SH-SY5Y (cell line): ENCODE data around the gene PIGC.

Experiments used
- GATA2 ChIP-seq: IDR thresholded peaks from 2 replicates; pipeline ENCODE4 v1.6.1; 2011; ENCODE audit warnings: mild to moderate bottlenecking, low read depth, low read length
- GATA3 ChIP-seq: IDR thresholded peaks from 2 replicates; pipeline ENCODE4 v1.6.1; 2011; ENCODE audit warnings: low read depth, mild to moderate bottlenecking, low read length, moderate library complexity

The PIGC gene

GRCh38 chr1:172443666-172444453 lies at the start of gene PIGC:
PIGC (minus strand) TSS chr1:172444069; CDS start chr1:172442622, 1,447 bp downstream.
- TF ChIP-seq GATA3 (no peak), GATA2 (peak; percentile 52)

- TF ChIP-seq GATA3 (no peak), GATA2 (no peak)
Observed at GRCh38 chr1:172492421-172492820, 48.6 kb upstream of the PIGC start.

GRCh38 chr1:172489847-172490246 lies 46.0 kb upstream of the PIGC start:
- no peak for TF ChIP-seq GATA3
- TF ChIP-seq GATA2: no peak

- TF ChIP-seq GATA2 (no peak), GATA3 (no peak)
Observed at GRCh38 chr1:172488393-172488792, 44.5 kb upstream of the PIGC start.

GRCh38 chr1:172487550-172487949 lies 43.7 kb upstream of the PIGC start:
- TF ChIP-seq GATA2: no peak
- TF ChIP-seq GATA3: no peak

GRCh38 chr1:172486805-172487454 lies 43.1 kb upstream of the PIGC start:
- TF ChIP-seq GATA2 (no peak), GATA3 (no peak)

- TF ChIP-seq GATA2: no peak
Observed at GRCh38 chr1:172485626-172486025, 41.8 kb upstream of the PIGC start.

GRCh38 chr1:172484252-172484651 lies 40.4 kb upstream of the PIGC start:
- TF ChIP-seq GATA3 (no peak), GATA2 (no peak)

GRCh38 chr1:172483448-172483847 lies 39.6 kb upstream of the PIGC start:
- TF ChIP-seq GATA3: no peak
- no peak for TF ChIP-seq GATA2

GRCh38 chr1:172482044-172482443 lies 38.2 kb upstream of the PIGC start:
- no peak for TF ChIP-seq GATA3
- TF ChIP-seq GATA2: no peak

GRCh38 chr1:172480431-172480830 lies 36.6 kb upstream of the PIGC start:
- TF ChIP-seq GATA3: no peak
- no peak for TF ChIP-seq GATA2

GRCh38 chr1:172478485-172478884 lies 34.6 kb upstream of the PIGC start:
- TF ChIP-seq GATA3 (no peak), GATA2 (no peak)

- no peak for TF ChIP-seq GATA3
- TF ChIP-seq GATA2: no peak
Observed at GRCh38 chr1:172477741-172478140, 33.9 kb upstream of the PIGC start.

- no peak for TF ChIP-seq GATA3
Observed at GRCh38 chr1:172477216-172477615, 33.3 kb upstream of the PIGC start.

GRCh38 chr1:172476218-172476811 lies 32.4 kb upstream of the PIGC start:
- TF ChIP-seq GATA3 (no peak), GATA2 (no peak)

GRCh38 chr1:172473842-172474241 lies 30.0 kb upstream of the PIGC start:
- no peak for TF ChIP-seq GATA3
